Neural progenitor cell (in vitro differentiated cells): Measurements from ENCODE around the gene SOX5. TPM values are rescaled to one million over a fixed set of nuclear protein-coding genes. Genes with fewer than 3 reads are reported as not detected.
"Not testable (repeated sequence)": the region's sequence is repeated elsewhere in the genome, so short reads cannot be mapped to it uniquely, and the experiment has no call there.

Experiments used
- DNase-seq: peaks from one replicate; pipeline ENCODE4 v3.0.0-alpha.2; 2016; ENCODE audit warnings: low spot score
- H2AFZ ChIP-seq: fragments of 200-600 bp; sonication (generic); replicated peaks from 2 replicates; pipeline ENCODE4 v1.6.1; 2016; ENCODE audit warnings: antibody characterized with exemption
- H3F3A ChIP-seq: fragments of 200-600 bp; sonication (generic); 2 replicates; pipeline ENCODE4 v1.6.1; 2016; ENCODE audit warnings: antibody characterized with exemption, low read depth
- H3K27ac ChIP-seq: fragments of 200-600 bp; sonication (generic); 2 replicates; pipeline ENCODE4 v1.5.1; 2016; ENCODE audit warnings: mild to moderate bottlenecking
- H3K27me3 ChIP-seq: fragments of 200-600 bp; sonication (generic); 2 replicates; pipeline ENCODE4 v1.6.1; 2016; ENCODE audit warnings: mild to moderate bottlenecking, moderate library complexity
- H3K36me3 ChIP-seq: fragments of 200-600 bp; sonication (generic); 2 replicates; pipeline ENCODE4 v1.5.1; 2016
- H3K4me1 ChIP-seq: fragments of 200-600 bp; sonication (generic); 2 replicates; pipeline ENCODE4 v1.6.1; 2016; ENCODE audit warnings: mixed run types
- H3K4me2 ChIP-seq: fragments of 200-600 bp; sonication (generic); 2 replicates; pipeline ENCODE4 v1.6.1; 2016
- H3K4me3 ChIP-seq: fragments of 200-600 bp; sonication (generic); 2 replicates; pipeline ENCODE4 v1.5.1; 2016
- H3K79me2 ChIP-seq: fragments of 200-600 bp; sonication (generic); 2 replicates; pipeline ENCODE4 v1.6.1; 2016; ENCODE audit warnings: low read depth
- H3K9ac ChIP-seq: fragments of 200-600 bp; sonication (generic); 2 replicates; pipeline ENCODE4 v1.6.1; 2016
- H3K9me3 ChIP-seq: fragments of 200-600 bp; sonication (generic); 2 replicates; pipeline ENCODE4 v1.5.1; 2016; ENCODE audit warnings: low read depth
- H4K20me1 ChIP-seq: fragments of 200-600 bp; sonication (generic); 2 replicates; pipeline ENCODE4 v1.6.1; 2016; ENCODE audit warnings: low read depth
- H3K27ac Mint-ChIP-seq: 3 replicates; pipeline ENCODE4 v1.8.0; 2021; ENCODE audit warnings: mixed read lengths
- H3K27me3 Mint-ChIP-seq: 2 replicates; pipeline ENCODE4 v1.8.0; 2022; ENCODE audit warnings: low read depth, mild to moderate bottlenecking, inconsistent platforms, moderate library complexity, mixed read lengths; ENCODE audit not compliant: insufficient read depth
- H3K36me3 Mint-ChIP-seq: 3 replicates; pipeline ENCODE4 v1.8.0; 2021; ENCODE audit warnings: mixed read lengths
- H3K4me1 Mint-ChIP-seq: 3 replicates; pipeline ENCODE4 v1.8.0; 2021; ENCODE audit warnings: mixed read lengths
- H3K4me3 Mint-ChIP-seq: 3 replicates; pipeline ENCODE4 v1.8.0; 2021; ENCODE audit warnings: mild to moderate bottlenecking, moderate library complexity, mixed read lengths
- H3K9me3 Mint-ChIP-seq: 3 replicates; pipeline ENCODE4 v1.8.0; 2020; ENCODE audit warnings: mixed read lengths
- CTCF ChIP-seq: fragments of 200-600 bp; sonication (generic); IDR thresholded peaks from 2 replicates; pipeline ENCODE4 v1.5.1; 2017; ENCODE audit warnings: antibody characterized with exemption, mild to moderate bottlenecking
- EZH2 ChIP-seq: fragments of 200-600 bp; sonication (generic); IDR thresholded peaks from 2 replicates; pipeline ENCODE4 v1.6.1; 2017; ENCODE audit warnings: antibody characterized with exemption, mild to moderate bottlenecking, moderate library complexity
- EZH2phosphoT487 ChIP-seq: fragments of 200-600 bp; sonication (generic); IDR thresholded peaks from 2 replicates; pipeline ENCODE4 v1.6.1; 2017; ENCODE audit warnings: antibody characterized with exemption
- total RNA-seq: library from RNA; depleted of rRNA; stranded (reverse); fragments of >200 nt; gene quantifications from 2 replicates; pipeline ENCODE4 v1.2.3, GENCODE V29; 2015; ENCODE audit warnings: low replicate concordance

SOX5 gene
- total RNA-seq, 1 donor from 2014 or later = 79.5 TPM

DNA sequence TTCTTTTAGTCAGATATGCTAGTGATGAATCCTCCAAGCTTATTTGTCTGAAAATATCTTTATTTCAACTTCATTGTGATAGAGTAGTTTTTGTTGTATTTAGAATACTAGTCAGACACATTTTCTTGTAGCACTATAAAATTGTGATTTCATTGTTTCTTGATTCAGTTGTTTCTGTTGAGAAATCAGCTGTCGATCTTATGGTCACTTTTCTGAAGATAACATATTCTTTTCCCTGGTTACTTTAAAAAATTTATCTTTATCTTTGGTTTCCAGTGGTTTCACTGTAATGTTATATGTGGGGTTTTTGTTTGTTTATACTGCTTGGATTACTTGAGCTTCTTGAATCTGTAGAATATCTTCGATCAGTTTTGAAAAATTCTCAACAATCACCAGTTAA, 426.1 kb downstream of the SOX5 start:
- no peaks in the 10 kb centered on the region for H3K36me3 ChIP-seq
- no peaks in the 10 kb centered on the region for H3K27me3 ChIP-seq
- H3K4me3 ChIP-seq = no peak overlapping the region
- Mint-ChIP-seq H3K4me1 (no peaks in the 10 kb centered on the region), H3K9me3 (peaks cover 17% of the 10 kb centered on the region), H3K27me3 (no peaks in the 10 kb centered on the region), H3K27ac (no peak overlapping the region), H3K4me3 (no peak overlapping the region), H3K36me3 (no peaks in the 10 kb centered on the region)
- H2AFZ ChIP-seq = no peak overlapping the region
- no peaks in the 10 kb centered on the region for H3K79me2 ChIP-seq
- peaks cover 10% of the 10 kb centered on the region for H3K9me3 ChIP-seq
- H3K4me2 ChIP-seq = no peak overlapping the region
- no peak for TF ChIP-seq CTCF
- peak; percentile 5 for DNase-seq
- no peaks in the 10 kb centered on the region for H3K4me1 ChIP-seq
- no peak overlapping the region for H3K27ac ChIP-seq
- no peaks in the 10 kb centered on the region for H4K20me1 ChIP-seq
- peaks cover 5% of the 10 kb centered on the region for H3F3A ChIP-seq
- no peak overlapping the region for H3K9ac ChIP-seq

DNA sequence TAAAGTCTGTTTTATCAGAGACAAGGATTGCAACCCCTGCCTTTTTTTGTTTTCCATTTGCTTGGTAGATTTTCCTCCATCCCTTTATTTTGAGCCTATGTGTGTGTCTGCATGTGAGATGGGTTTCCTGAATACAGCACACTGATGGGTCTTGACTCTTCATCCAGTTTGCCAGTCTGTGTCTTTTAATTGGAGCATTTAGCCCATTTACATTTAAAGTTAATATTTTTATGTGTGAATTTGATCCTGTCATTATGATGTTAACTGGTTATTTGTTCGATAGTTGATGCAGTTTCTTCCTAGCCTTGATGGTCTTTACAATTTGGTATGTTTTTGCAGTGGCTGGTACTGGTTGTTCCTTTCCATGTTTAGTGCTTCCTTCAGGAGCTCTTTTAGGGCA, 430.0 kb downstream of the SOX5 start:
- not testable (repeated sequence) for H3K36me3 ChIP-seq, H3K36me3 Mint-ChIP-seq, H3K79me2 ChIP-seq, H3K4me1 ChIP-seq, H4K20me1 ChIP-seq, H3K27me3 ChIP-seq, H3F3A ChIP-seq, H3K27ac ChIP-seq, H3K4me3 ChIP-seq, H3K9me3 ChIP-seq, H3K4me2 ChIP-seq, H3K9ac ChIP-seq, H3K4me1 Mint-ChIP-seq, DNase-seq, H3K27ac Mint-ChIP-seq, H3K27me3 Mint-ChIP-seq, H3K4me3 Mint-ChIP-seq, H2AFZ ChIP-seq
- H3K9me3 Mint-ChIP-seq = peaks cover 17% of the 10 kb centered on the region

DNA sequence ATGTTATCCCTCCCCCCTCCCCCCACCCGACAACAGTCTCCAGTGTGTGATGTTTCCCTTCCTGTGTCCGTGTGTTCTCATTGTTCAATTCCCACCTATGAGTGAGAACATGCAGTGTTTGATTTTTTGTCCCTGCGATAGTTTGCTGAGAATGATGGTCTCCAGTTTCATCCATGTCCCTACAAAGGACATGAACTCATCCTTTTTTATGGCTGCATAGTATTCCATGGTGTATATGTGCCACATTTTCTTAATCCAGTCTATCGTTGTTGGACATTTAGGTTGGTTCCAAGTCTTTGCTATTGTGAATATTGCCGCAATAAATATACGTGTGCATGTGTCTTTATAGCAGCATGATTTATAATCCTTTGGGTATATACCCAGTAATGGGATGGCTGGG, 433.7 kb downstream of the SOX5 start:
- not testable (repeated sequence) for H3K9me3 ChIP-seq, H3K79me2 ChIP-seq, H3K4me3 ChIP-seq, H3K4me2 ChIP-seq, H4K20me1 ChIP-seq, H3K36me3 Mint-ChIP-seq, DNase-seq, H3K4me3 Mint-ChIP-seq, H3K9ac ChIP-seq, H3K4me1 Mint-ChIP-seq, H3F3A ChIP-seq, H3K4me1 ChIP-seq, H3K27me3 Mint-ChIP-seq, H3K36me3 ChIP-seq, H3K27ac Mint-ChIP-seq, H3K27ac ChIP-seq, H3K27me3 ChIP-seq, H2AFZ ChIP-seq
- peaks cover 11% of the 10 kb centered on the region for H3K9me3 Mint-ChIP-seq

DNA sequence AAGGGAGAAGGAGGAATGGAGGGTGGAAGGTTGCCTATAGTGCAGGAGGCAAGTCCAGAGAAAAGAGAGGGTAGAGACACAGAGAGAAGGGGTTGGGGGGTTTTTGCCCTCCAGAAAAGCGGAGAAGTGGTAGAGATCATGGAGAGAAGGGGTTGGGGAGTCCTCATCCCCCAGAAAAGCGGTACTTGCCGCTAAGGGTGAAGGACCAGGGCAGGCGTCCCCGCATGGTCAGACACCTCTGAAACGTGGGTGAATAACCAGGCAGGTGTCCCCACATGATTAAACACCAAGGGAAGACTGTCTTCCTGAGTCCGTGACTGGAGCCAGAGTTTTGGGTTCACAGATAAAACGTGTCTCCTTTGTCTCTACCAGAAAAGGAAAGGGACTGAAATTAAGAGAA, 439.0 kb downstream of the SOX5 start:
- Histone ChIP-seq H2AFZ (no peak overlapping the region), H4K20me1 (no peaks in the 10 kb centered on the region), H3K4me1 (no peaks in the 10 kb centered on the region), H3K9ac (no peak overlapping the region), H3K79me2 (no peaks in the 10 kb centered on the region), H3K4me3 (no peak overlapping the region), H3K27me3 (no peaks in the 10 kb centered on the region), H3K4me2 (no peak overlapping the region), H3K36me3 (no peaks in the 10 kb centered on the region), H3K9me3 (peaks cover 4% of the 10 kb centered on the region), H3F3A (no peaks in the 10 kb centered on the region), H3K27ac (no peak overlapping the region)
- no peak overlapping the region for H3K4me3 Mint-ChIP-seq
- TF ChIP-seq EZH2phosphoT487 (no peak), EZH2 (no peak), CTCF (no peak)
- no peak overlapping the region for H3K27ac Mint-ChIP-seq
- DNase-seq = no peak
- H3K36me3 Mint-ChIP-seq = no peaks in the 10 kb centered on the region
- H3K9me3 Mint-ChIP-seq = peaks cover 8% of the 10 kb centered on the region
- no peaks in the 10 kb centered on the region for H3K27me3 Mint-ChIP-seq
- H3K4me1 Mint-ChIP-seq = no peaks in the 10 kb centered on the region

DNA sequence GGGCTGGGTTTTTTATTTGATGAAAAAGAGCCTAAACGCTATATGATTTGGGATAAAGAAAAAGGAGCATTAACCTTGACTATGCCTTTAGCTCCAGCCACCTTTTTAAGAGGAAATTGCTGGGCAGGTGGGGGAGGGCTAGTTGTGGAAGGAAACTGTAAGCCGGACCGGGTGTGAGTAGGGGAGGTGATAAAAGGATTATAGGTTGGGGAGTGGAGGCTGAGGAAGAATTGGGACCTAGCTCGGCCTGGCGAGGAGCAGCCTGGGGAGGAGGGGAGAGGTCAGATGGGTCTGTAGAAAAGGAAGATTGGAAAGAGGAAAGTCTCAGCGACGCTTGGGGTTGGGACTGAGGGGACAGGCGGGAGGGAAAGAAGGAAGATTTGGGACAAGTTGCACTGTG, 439.6 kb downstream of the SOX5 start:
- not testable (repeated sequence) for H3K79me2 ChIP-seq, H3K9me3 ChIP-seq, H3K27me3 ChIP-seq, H3K9me3 Mint-ChIP-seq, H3K4me2 ChIP-seq, H3K27ac Mint-ChIP-seq, H3K9ac ChIP-seq, DNase-seq, H3K4me3 ChIP-seq, H3K27ac ChIP-seq, H3K4me3 Mint-ChIP-seq, H4K20me1 ChIP-seq, H3F3A ChIP-seq, H3K4me1 Mint-ChIP-seq, H3K4me1 ChIP-seq, H3K36me3 ChIP-seq, H3K27me3 Mint-ChIP-seq, H3K36me3 Mint-ChIP-seq, H2AFZ ChIP-seq

- not testable (repeated sequence) for H3K4me3 Mint-ChIP-seq, H3K27ac Mint-ChIP-seq, H4K20me1 ChIP-seq, H3K79me2 ChIP-seq, H3F3A ChIP-seq, H3K36me3 ChIP-seq, H3K27me3 ChIP-seq, H3K27me3 Mint-ChIP-seq, H3K9me3 ChIP-seq, H3K4me3 ChIP-seq, H3K4me1 Mint-ChIP-seq, H3K27ac ChIP-seq, H3K4me1 ChIP-seq, H3K36me3 Mint-ChIP-seq, H2AFZ ChIP-seq, DNase-seq, H3K9me3 Mint-ChIP-seq, H3K9ac ChIP-seq, H3K4me2 ChIP-seq
Observed at GRCh38 chr12:23507785-23508184, 441.7 kb downstream of the SOX5 start.

DNA sequence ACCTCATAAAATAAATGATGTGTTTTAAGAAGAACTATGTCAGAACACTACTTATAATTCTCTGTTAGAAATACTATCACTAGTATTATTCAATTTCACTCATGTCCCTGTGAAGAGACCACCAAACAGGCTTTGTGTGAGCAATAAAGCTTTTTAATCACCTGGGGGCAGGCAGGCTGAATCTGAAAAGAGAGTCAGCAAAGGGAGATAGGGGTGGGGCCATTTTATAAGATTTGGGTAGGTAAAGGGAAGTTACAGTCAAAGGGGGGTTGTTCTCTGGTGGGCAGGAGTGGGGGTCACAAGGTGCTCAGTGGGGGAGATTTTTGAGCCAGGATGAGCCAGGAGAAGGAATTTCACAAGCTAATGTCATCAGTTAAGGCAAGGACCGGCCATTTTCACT, 443.7 kb downstream of the SOX5 start:
- not testable (repeated sequence) for H3K9ac ChIP-seq, H3K27me3 Mint-ChIP-seq, DNase-seq, H3K4me1 Mint-ChIP-seq, H3K36me3 ChIP-seq, H2AFZ ChIP-seq, H3K36me3 Mint-ChIP-seq, H3K4me3 Mint-ChIP-seq, H3K9me3 Mint-ChIP-seq, H3K27me3 ChIP-seq, H3F3A ChIP-seq, H3K79me2 ChIP-seq, H4K20me1 ChIP-seq, H3K27ac Mint-ChIP-seq, H3K4me3 ChIP-seq, H3K4me1 ChIP-seq, H3K4me2 ChIP-seq, H3K27ac ChIP-seq, H3K9me3 ChIP-seq
